ENCODE results near the gene SLC25A41. TPM values are rescaled to one million over a fixed set of nuclear protein-coding genes. Genes with fewer than 3 reads are reported as not detected.

The SLC25A41 gene
- total and polyA plus RNA-seq, 9 of the 15 experiments (the other 6 are each of a cell fraction or from before 2014, with no cell fraction given), result 0.08 to 4.2 (median 1.6) TPM

DNA sequence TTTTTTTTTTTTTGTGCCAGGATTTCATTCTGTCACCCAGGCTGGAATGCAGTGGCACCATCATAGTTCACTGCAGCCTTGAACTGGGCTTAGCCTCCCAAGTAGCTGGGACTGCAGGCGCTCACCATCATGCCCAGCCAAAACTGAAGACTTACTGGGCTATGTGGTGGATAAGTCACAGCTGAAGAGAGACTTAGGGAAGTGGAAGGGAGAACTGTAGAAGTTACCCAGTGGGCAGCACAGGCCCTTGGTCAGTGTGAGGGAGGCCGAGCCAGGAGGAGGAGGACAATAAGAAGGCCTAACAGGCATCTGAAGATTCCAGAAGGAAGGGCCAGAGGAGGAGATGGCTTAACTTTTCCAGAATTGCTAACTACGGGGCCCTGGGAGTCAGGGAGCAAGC is 53.8 kb downstream of the SLC25A41 start:
- FAIRE-seq, result no peak
- POLR2A ChIA-PET, result interaction anchor here (0.6 to 1.1 kb wide), 5 partner anchors 9 to 661 kb away, joined by 3 to 4 read pairs (median 3); partner anchors contain the start of gene GTF2F1

DNA sequence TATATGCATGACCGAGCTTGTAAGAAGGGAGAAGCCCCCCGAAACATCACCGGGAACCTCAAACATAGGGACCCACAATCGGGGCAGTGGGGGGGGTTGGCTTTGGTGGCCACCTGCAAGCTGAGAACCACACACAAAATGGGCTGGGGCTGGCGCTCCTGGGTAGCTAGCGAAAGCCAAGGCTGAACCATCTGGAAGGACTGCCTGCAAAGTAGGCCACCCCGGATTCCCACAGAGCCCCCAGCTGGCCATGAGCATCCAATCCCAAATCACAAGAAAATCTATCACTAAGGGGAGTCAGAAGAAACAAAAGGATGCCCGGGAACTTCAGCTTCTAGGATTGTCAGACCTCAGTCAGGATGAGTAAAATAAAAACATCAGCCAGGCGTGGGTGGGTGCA is 55.1 kb downstream of the SLC25A41 start:
- no peaks in the 10 kb centered on the region for H3K9me1 ChIP-seq (ENCODE audit: control insufficient read depth, insufficient read depth, low read length)
- TF ChIP-seq POLR2A (conservative IDR thresholded peaks at IDR 0.05) (0 out of 2 replicates have a peak, but pooled peaks have one; percentile 25), PTRF (tag; IDR thresholded peaks at IDR 0.05) (no peak)
- intact Hi-C loops (cut with micrococcal nuclease), result no loop called here
- FAIRE-seq, result no peak
- H3K27me3 ChIP-seq (ENCODE audit: control insufficient read depth in 2 of 2, insufficient read depth in 2 of 2, low read length in 2 of 2), result no peaks in the 10 kb centered on the region
- WGBS (ENCODE audit: insufficient coverage, low coverage, missing lambda C conversion rate), result 96% methylated on average over 8 of the region's 9 CpGs
- ChIA-PET CTCF (ENCODE audit: low intra/inter-chr PET ratio) (no interaction called here), POLR2A (interaction anchor here (0.6 to 0.9 kb wide), 2 partner anchors 10 to 39 kb away, joined by 4 read pairs; no protein-coding TSS in a partner anchor)
- H3K9ac ChIP-seq (ENCODE audit: insufficient read depth in 1 of 2, low read depth in 2 of 2, low read length in 2 of 2), result no peak overlapping the region
- in situ Hi-C loops (cut with MboI), result no loop called here
- H3K9me3 ChIP-seq (replicated peaks; ENCODE audit: control insufficient read depth, insufficient read depth, low read depth, low read length), result no peaks in the 10 kb centered on the region
- H3K4me3 ChIP-seq, result no peak overlapping the region
- H2AFZ ChIP-seq (ENCODE audit: low read depth, low read length), result no peak overlapping the region
- no peak for DNase-seq (ENCODE audit: extremely low read depth in 1 of 4, low spot score in 3 of 4)
- H4K20me1 ChIP-seq (replicated peaks; ENCODE audit: control insufficient read depth, insufficient read depth, low read length), result no peaks in the 10 kb centered on the region
- H3K4me1 ChIP-seq (replicated peaks in 1 of 2; ENCODE audit: control insufficient read depth in 2 of 2, insufficient read depth in 2 of 2, low read length in 2 of 2), result peaks cover 8 to 43% of the 10 kb centered on the region in 2 experiments
- H3K27ac ChIP-seq (ENCODE audit: extremely low read depth, low read depth, low read length), result no peak overlapping the region
- H3K36me3 ChIP-seq (ENCODE audit: control insufficient read depth, insufficient read depth, low read length), result peaks cover 66% of the 10 kb centered on the region; the same call in 2 of the 3 replicates
- H3K79me2 ChIP-seq (ENCODE audit: control insufficient read depth, insufficient read depth, low read length), result peaks cover 7% of the 10 kb centered on the region; the same call in 2 of the 3 replicates
- no peak for ATAC-seq
- no peak overlapping the region for H3K4me2 ChIP-seq (ENCODE audit: insufficient read depth, low read length)
- no TSS peak for BruUV-seq (replicated peaks)

More for the DNA sequence above, 53.8 kb downstream of the SLC25A41 start:
- no peak for DNase-seq (ENCODE audit: extremely low read depth in 1 of 4, low spot score in 3 of 4)
- Histone ChIP-seq H3K4me3 (no peak overlapping the region), H4K20me1 (replicated peaks; ENCODE audit: control insufficient read depth, insufficient read depth, low read length) (no peaks in the 10 kb centered on the region), H3K36me3 (ENCODE audit: control insufficient read depth, insufficient read depth, low read length) (peaks cover 69% of the 10 kb centered on the region; the same call in 2 of the 3 replicates), H3K27me3 (ENCODE audit: control insufficient read depth in 2 of 2, insufficient read depth in 2 of 2, low read length in 2 of 2) (no peaks in the 10 kb centered on the region), H3K9ac (ENCODE audit: insufficient read depth in 1 of 2, low read depth in 2 of 2, low read length in 2 of 2) (no peak overlapping the region), H3K9me3 (replicated peaks; ENCODE audit: control insufficient read depth, insufficient read depth, low read depth, low read length) (no peaks in the 10 kb centered on the region), H3K27ac (ENCODE audit: extremely low read depth, low read depth, low read length) (no peak overlapping the region), H3K4me1 (replicated peaks in 1 of 2; ENCODE audit: control insufficient read depth in 2 of 2, insufficient read depth in 2 of 2, low read length in 2 of 2) (peaks cover 0 to 31% of the 10 kb centered on the region in 2 experiments; a peak in 2 of 5 replicates), H3K4me2 (ENCODE audit: insufficient read depth, low read length) (no peak overlapping the region), H2AFZ (ENCODE audit: low read depth, low read length) (no peak overlapping the region), H3K79me2 (ENCODE audit: control insufficient read depth, insufficient read depth, low read length) (no peaks in the 10 kb centered on the region), H3K9me1 (ENCODE audit: control insufficient read depth, insufficient read depth, low read length) (no peaks in the 10 kb centered on the region)
- CTCF ChIA-PET (ENCODE audit: low intra/inter-chr PET ratio), result no interaction called here
- TF ChIP-seq, protein P1, sequence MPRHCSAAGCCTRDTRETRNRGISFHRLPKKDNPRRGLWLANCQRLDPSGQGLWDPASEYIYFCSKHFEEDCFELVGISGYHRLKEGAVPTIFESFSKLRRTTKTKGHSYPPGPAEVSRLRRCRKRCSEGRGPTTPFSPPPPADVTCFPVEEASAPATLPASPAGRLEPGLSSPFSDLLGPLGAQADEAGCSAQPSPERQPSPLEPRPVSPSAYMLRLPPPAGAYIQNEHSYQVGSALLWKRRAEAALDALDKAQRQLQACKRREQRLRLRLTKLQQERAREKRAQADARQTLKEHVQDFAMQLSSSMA (CRISPR knock-in tag; IDR thresholded peaks at IDR 0.05), result no peak
- 76% methylated on average over 3 of the region's 3 CpGs for WGBS (ENCODE audit: insufficient coverage, low coverage, missing lambda C conversion rate)
- BruUV-seq (replicated peaks), result no TSS peak
- ATAC-seq, result no peak
- intact Hi-C loops (cut with micrococcal nuclease), result no loop called here
- in situ Hi-C loops (cut with MboI), result no loop called here
